DMS153 (cell line): ENCODE data around the gene ACAA2.

Experiments
- DNase-seq: peaks from one replicate; lab custom pipeline; 2025; lab: John Stamatoyannopoulos, UW

ACAA2 gene

DNA sequence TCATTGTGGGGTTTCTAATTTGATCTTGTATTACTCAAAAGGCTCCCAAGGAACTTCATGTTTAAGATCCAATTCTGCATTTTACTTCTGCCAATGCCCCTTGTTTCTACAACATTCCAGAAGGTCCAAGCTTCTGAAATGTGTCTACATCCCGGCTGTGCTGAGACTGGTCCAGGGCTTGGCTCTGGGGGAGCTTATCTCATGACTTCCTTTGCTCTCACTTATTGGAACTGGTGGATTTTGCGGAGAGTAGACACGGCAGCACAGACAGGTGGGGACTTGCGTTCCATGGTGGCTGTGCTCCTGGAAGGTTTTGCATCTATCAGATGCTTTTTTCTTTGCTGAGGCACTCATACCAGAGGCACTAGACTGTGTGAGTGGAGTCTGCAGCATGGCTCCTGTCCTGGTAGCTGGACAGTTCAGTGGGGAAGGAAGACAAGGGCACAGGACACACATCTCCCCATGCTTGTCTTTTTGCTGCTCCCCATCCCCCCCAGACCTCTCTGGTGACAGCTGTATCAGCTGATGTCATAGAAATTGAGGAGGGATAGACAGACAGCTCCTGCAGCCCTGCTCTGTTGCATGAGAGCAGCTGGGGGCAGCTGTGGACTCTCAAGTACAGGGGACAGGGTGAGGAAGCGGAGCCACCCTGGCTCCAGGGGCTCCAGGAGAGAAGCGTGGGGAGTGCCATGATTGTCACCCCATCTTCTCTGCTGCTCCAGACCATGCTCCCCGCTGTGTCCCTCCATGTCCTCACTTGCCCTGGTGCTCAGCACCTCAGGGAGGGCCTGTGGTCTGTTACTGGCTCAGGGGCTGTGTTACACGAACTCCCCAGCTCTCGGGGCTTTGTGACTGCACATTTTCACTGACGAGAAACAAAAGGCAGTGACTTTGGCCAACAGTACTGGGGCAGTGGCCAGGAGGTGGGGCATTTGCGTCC is 46.0 kb downstream of the ACAA2 start:
- DNase-seq = no peak

DNA sequence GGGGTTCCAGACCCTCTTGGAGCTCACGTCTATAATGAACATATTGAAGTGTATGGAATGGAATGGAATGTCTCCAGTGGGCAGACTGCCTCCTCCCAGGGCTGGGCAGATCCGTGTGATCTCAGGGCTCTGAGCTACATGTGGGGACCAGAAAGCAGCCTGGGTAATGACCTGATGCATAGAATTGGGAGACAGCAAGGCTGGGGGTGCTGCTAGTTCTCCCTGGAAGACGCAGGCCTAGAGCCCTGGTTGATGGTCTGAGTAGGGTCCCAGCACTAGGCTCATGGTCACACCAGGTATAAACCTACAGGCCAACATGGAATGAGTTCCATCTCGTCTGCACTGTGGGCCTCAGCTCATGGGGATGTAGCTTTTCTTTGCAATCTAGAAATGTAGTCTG is 46.7 kb downstream of the ACAA2 start:
- no peak for DNase-seq

DNA sequence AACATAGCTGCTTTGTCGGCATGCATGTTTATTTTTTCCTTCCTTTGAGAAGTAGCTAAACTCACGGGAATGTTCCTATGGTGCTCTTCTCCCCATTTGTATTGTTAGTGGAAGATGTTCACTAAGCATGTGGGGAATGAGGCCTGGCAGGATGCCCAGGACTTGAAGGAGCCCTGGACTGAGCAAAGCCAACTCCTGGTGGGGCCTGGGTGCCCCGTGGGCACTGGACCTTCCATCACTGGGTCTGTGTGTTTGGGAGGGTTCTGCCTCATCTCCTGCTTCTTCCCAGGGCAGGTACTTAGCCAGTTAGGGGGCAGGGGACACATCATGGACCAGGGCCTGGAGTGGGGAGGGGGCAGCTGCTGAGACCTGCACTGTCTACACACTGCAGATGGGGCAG is 49.3 kb downstream of the ACAA2 start:
- no peak for DNase-seq

DNA sequence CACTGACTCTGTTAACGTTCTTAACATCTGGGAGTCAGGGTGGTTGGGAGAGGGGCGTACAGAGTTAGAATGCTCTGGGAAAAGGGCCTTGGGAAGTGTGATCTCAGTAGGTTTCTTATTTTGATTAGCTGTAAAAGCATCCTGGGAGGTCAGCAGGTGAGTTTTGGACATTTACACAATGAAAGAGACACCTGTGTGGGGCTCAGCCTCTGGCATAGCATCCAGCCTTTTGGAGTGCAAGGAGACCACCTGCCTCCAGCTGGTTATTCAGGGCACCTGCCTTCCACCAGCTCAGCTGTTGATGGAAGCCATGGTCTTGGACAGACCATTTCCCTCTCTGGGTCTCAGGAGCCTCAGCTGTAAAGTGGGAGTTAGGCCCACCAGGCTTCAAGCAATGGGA is 49.7 kb downstream of the ACAA2 start:
- no peak for DNase-seq

DNA sequence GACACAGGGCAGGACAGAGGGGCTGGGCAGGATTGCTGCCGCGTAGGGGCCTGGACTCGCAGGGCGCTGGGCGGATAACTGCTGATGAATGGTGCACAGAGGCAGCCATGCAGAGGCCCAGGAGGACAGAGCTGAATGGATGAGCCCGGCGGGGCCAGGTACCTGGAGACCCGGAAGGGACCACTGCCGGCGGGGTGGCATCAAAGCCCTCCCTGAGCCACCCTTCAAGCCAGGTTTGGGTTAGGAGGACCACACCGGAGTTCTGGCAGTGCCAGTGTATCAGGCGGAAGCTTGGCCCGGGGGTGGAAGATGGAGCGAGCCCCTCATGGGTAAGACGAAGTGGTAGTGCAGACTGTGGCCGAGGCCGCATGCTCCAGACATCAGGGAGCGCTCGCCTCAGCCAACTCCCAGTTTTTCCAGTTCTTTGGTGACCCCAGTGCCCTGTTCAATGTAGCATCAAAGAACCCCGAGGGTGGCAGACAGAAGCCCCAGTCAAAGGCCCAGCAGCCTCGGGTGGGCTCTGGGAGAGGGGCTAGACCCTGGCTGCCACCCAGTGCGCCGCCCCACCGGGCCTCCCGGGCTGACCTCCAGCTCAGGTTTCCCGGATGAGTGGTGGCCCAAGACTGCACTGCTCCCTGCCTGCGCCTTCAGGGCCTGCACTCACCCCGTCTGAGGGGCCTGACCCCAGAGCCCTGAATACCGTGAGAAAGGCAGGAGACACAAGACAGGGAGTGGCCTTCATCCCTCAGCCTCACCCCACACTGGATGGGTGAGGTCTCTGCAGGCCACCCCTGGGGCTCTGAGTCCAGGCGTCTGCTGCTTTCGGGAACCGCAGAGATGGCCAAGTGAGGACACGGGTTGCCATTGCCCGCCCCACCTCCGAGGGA is 50.9 kb downstream of the ACAA2 start:
- DNase-seq = no peak

DNA sequence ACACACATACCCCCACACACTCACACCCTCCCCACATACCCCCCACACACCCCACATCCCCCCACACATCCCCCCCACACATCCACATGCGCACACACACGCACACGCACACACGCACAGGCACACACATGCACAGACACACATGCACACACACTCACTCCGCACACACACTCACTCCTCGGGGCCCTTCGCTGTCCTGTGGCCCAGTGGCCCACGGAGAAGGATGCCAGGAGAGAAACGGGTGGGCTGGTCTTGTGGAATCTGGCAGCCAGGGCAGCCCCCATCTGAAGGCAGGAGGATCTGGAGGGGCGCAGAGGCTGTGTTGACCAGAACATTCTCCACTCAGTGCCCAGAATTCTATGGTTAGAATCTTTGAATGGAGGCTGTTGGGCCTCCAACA is 51.6 kb downstream of the ACAA2 start:
- DNase-seq = no peak

DNA sequence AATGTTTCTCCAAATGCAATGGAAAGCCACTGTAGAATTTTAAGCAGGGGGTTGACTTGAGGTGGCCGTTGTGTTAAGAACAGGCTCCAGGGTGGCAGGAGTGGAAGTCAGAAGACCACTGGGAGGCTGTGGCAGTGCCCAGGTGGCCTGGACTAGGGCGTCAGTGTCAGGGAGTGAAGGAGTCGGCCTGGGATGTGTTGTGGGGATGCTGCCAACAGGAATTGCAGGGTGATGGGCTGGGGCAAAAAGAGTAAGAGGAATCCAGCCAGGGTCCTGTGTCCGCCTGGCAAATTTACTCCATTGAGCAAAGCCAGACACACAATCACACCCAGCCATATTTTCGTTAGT is 55.1 kb downstream of the ACAA2 start:
- DNase-seq = no peak

DNA sequence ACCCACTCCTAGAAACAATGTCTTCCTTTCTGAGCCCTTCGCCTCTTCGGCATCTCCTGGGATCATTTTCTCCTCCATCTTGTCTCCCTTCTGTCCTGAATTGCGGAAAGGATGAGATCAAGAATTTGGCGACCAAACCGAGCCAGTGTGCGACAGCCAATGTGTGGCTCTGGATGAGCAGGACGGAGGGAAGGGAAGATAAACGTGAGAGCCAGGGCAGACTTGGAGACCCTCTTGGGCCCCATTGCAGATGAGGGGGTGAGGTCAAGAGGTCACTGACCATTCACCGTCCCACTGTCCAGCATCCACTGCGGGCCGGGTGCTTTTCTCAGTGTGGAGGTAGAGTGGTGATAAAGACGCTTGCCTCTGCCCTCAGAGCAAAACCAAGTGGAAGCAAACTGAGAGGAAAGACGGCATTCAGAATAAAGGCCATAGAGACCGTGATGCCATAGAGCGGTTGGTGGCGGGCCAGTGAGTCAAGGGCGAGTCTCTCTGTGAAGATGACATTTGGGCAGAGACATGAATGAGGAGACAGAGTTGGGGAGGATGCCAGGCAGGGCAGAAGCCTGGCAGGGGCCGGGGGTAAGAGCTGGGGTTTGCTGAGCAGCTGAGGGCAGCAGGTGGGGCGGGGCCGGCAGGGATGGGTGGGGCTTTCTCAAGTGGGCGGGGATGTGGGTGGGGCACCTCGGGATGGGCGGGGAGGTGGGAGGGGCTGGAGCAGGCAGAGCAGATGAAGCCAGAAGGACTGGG is 55.6 kb downstream of the ACAA2 start:
- DNase-seq = no peak

DNA sequence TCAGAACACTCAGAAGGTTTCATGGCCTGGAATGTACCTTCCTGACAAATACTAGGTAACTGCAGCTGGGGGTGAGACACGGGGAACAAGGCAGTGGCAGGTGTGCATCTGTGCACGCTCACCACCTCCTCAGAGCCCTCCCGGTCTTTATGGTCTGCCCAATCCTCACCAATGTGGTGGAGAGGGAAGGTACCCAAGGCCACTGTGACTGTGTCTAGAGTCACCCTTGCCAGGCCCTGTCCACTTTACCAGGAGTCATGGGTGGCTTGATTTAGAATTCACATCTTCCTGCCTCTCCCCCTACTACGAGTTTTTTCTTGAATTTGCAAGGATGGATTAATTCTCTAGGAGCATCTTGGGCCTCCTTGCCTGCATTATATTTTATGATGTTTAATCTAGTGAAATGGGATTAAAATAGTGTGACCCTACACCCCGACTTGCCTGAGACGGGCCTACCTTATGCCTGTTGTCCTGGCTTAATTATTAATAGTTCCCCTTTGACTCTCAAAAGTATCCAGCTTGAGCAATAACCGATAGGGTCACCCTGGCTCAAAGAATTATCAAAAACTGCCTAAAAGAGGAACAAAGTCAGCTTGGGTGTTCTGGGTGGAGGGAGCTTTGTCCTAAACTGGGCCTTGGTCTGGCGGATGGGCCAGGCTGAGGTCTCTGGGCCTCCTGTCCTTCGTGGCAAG is 56.5 kb downstream of the ACAA2 start:
- DNase-seq = no peak

DNA sequence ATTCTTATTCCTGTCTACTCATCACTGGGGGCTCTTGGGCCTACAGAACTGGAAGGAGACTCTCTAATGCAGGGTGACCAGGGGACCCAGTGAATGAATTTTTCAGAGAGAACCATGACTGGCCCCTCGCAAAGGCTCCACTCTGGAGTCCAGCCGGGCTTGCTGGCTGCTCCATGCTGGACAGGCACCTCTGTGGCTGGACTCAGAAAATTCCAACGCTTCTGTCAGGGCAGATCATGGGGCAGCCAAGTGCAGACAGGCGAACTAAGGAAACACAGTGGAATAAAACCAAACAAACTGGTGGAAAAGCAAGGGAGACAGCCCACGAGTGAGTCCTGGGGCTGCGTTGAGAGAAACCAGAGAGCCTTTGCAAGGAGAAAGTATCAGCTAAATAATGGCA is 57.2 kb downstream of the ACAA2 start:
- DNase-seq = no peak

DNA sequence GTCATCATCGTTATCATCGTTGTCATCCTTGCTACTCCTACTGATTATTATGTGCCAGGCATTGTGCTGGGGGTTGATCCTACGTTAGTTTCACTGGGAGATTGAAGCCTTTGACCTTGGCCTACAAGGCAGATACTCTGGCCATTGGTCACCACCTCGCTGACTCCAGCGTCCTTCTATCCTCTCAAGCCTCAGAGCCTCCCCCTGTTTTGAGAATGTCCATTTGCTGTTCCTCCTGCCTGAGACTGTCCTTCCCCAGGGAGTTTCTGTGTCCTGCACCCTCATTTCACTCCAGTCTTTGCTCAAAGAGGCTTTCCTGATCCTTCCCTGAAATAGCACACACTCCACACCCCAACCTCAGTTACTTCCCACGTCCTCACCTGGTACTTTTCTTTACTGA is 57.8 kb downstream of the ACAA2 start:
- no peak for DNase-seq

DNA sequence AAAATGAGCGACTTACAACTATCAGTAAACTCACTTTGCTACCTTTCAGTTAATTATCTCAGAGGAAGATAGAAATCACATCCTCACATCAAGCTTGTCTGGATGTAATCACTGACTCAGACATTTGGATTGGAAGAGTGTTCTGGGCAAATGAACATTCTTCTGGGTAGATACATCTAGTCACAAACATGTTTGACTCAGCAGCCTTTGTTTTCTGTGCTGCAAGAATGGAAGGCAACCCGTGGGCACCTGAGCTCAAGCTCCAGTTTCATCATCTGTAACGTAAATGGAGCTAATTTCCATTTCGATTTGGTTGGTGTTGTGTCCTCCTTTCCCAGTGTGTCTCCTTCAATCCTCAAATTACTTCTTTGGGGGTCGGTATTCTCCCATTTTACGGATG is 58.5 kb downstream of the ACAA2 start:
- DNase-seq = no peak

DNA sequence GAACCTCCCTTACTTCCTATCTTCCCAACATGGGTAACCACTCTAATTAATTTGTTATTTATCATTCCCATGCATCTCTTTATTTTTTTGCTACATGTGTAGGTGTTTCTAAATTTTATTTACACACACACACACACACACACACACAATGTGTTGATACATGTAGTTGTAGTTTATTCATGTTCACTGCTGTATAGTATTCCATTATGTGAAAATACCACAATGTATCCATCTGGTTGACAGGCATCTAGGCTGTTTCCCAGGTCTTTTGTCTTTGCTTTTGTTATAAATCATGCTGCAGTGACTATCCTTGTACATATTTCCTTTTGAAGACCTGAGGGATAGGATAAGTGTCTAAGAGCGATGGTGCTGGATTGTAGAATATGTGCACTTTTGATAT is 59.7 kb downstream of the ACAA2 start:
- no peak for DNase-seq

DNA sequence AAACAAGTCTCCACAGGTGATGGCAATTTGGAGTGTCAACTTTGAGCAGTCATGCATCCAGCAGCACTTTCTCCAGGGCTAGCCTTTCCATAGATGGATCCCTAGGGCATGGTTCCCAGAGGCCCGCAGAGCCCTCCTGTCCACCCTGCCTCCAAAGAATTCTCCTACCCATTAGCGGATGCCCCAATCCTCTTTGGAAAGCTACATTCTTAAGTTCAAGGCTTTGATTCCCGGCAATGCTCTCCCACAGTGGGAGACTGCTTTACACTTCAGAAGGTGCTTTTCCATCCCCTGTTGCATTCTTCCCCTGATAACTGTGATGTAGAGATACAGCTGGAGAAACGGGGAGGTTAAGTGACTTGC is 61.3 kb downstream of the ACAA2 start:
- DNase-seq = no peak

DNA sequence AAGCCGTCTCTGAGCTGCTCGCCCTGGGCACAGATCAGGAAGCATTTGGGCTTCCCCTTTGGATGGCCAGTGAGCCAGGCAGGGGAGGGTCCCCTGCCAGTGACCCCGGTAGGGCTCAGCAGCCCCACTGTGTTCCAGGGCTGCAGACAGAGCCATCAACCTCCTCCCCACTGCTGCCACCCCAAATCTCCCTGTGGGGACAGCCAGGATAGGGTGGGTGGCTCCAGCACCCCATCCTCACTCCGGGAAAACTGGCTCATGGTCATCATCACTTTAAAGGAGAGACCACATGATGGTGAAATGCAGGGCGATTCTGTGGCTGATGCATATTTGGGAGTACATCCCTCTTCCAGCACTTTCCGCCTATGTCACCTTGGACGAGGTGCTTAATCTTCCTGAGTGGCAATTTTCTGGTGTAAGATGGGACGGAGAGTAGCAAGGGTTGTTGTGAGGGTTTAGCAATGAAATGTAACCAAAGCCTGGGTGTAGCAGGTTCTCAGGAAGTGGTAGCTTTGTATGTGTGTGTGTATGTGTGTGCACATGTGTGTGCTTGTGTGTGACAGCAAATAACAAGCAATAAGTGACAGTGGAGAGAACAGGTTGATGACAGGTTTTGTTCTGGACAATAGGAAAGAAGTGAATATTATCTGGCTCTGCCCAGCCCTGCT is 61.8 kb downstream of the ACAA2 start:
- DNase-seq = no peak

DNA sequence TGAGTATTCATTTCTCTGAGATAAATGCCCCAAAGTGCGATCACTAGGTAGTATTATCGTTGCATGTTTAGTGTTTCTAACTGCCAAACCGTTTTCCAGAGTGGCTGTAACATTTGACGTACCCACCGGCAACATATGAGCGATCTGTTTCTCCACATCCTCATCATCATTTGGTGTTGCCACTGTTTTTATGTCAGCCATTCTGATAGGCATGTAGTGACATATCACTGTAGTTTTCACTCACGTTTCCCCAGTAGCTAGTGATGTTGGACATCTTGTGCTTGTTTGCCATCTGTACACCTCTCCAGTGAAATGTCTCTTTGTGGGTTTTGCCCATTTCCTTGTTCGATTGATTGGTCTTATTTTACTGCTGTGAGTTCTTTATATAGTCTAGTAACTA is 63.8 kb downstream of the ACAA2 start:
- DNase-seq = no peak

DNA sequence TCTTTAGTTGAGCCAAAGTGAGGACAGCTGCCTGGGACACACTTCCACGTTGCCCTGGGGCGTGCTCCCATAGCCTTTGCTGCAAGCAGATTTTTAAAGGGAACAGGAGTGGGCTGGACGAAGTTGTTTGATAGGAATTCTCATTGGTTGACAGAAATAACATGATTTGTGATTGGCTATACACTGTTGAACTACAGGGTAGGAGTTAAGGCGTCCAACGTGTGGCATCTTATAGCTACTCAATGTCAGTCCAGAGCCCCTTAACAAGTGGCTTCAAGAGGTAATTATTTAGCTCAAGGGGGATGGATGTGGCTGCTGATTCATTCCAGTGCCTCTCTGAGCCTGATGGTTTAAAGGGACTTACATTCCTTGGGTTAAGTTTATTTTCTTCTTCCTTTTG is 65.5 kb downstream of the ACAA2 start:
- no peak for DNase-seq

DNA sequence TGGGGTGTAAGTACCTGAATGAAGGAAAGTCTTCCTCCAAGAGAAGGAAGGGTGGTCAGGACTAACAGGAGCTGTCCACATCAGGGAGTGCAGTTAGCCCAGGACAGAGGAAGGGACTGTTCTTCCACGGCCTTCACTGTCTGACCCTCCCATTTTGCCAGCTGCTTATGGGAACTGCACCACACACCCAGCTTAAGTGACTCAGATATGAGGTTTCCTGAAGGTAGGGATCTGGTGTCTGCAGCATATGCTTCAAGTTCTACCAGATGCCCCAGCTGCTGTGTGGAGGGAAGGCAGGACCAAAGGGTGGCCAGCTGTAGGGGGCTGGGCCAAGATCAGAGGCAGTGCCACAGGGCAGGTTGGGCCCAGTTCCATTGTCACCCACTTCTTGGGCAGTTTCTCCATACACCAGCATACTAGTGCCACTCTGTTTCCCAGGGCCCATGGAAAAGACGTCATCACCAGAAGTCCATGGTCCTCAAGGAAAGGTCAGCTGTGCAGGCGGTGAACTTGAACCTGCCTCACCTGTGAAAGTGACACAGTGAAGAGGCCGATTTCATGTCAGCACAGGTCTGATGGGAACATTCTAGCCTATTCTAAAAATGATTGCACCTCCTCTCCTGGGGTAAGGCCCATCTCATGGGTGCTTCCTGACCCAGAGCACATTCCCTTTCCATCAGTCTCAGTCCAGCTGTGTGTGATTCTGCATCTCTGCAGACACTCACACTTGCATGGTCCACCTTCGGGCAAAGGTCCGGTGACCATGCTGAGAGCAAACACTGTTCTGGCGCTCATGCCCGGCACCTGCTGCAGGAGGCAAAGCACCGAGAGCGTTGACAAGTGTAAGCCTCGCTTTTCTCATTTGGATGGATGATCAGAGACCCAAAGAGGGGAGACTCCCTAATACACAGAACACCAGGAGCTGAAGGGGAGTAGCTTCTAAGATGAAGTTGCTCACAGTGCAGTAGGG is 68.0 kb downstream of the ACAA2 start:
- DNase-seq = no peak

DNA sequence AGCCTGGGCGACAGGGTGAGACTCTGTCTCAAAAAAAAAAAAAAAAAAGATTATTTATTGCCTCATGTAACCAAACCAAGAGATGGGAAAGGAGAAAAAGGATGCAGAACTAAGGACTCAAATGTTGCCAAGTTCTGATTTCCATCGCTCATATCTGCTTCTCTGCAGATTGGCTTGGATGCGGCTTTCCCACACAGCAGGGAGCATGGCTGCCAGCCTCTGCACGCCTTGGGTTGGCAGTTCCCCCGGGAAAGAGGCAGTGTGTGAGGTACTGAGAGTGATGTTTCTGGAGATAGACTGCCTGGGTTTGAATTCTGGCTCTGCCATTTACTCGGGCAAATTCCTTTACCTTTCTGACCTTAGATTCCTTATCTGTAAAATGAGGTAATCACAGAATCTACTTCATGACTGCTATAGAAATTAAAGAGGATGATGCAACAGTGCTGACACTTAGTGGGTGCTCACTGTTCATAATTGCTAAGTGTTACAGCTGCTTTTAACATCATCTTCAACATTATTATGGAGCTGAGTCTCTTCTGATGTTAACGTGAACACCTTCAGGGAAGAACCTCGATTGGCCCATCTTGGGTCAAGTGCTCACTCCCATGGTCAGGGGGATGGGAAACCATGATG is 68.8 kb downstream of the ACAA2 start:
- DNase-seq = no peak

DNA sequence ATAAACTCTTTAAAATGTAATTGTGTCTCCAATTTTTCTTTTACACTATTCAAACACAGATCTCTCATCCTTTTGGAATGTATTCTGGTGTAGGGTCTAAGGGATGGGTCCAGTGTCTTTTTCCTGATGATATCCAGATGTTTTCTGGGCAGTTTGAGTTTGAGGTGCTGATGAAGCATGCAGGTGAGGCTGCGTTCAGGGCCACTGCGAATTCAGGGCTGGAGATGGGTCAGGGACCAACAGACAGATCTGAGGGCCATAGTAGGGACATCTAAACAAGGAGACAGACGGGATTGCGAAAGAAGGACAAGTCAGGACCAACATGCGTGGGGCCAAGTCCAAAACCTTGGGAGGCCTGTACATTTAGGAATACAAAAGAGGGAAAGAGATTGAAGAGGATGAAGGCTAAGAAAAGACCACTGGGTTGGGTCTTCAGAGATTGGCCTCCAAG is 70.2 kb downstream of the ACAA2 start:
- no peak for DNase-seq
